Prostate gland (tissue), 2 donors: Measurements from ENCODE around the gene LAMA1. TPM values are rescaled to one million over a fixed set of nuclear protein-coding genes. Genes with fewer than 3 reads are reported as not detected.

Experiments used
- DNase-seq: peaks from one replicate; pipeline ENCODE4 v3.0.0-alpha.2; 2019; ENCODE audit warnings: low spot score
- H3K27ac ChIP-seq, 2 donors: fragments of 200-600 bp; sonication (generic); 2 replicates each; pipeline ENCODE4 v1.5.1; 2017 to 2019
- H3K27me3 ChIP-seq: fragments of 200-600 bp; sonication (generic); replicated peaks from 2 replicates; pipeline ENCODE4 v1.5.1; 2019; ENCODE audit not compliant: insufficient read depth
- H3K36me3 ChIP-seq, 2 donors: fragments of 200-600 bp; sonication (generic); 1 replicate in 1 of 2; 2 replicates in 1 of 2; pipeline versions ENCODE4 v1.5.1 to v1.8.1; 2017 to 2019
- H3K4me1 ChIP-seq: fragments of 200-600 bp; sonication (generic); replicated peaks from 2 replicates; pipeline ENCODE4 v1.5.1; 2019
- H3K4me3 ChIP-seq, 2 donors: fragments of 200-600 bp; sonication (generic); 2 replicates each; pipeline ENCODE4 v1.5.1; 2017 to 2019
- H3K9me3 ChIP-seq: fragments of 200-600 bp; sonication (generic); 2 replicates; pipeline ENCODE4 v1.5.1; 2017
- CTCF ChIP-seq, 4 experiments: fragments of 200-600 bp in 2 of 4; fragments of 450-650 bp in 2 of 4; sonication (generic) in 2 of 4; IDR thresholded peaks; 1 replicate in 3 of 4; 2 replicates in 1 of 4; pipeline ENCODE4 v1.5.1; 2016 to 2019; ENCODE audit warnings: antibody characterized with exemption in 4 of 4, mild to moderate bottlenecking in 2 of 4, moderate library complexity in 2 of 4
- POLR2A ChIP-seq: fragments of 450-650 bp; IDR thresholded peaks from one replicate; pipeline ENCODE4 v1.6.1; 2016; ENCODE audit warnings: antibody characterized with exemption, mild to moderate bottlenecking
- POLR2AphosphoS5 ChIP-seq: sonication (generic); formaldehyde crosslinking; IDR thresholded peaks from one replicate; pipeline ENCODE4 v1.6.1; 2017; ENCODE audit warnings: antibody characterized with exemption
- WGBS: methylation state at CpG from one replicate; pipeline ENCODE4 v1.1.5; 2018; 5-methylcytosine and 5-hydroxymethylcytosine counted together
- intact Hi-C: fragments of 100-400 bp; cut with DNase I; formaldehyde crosslinking; loops from one replicate; pipeline ENCODE4 v1.14.2; 2022
- total RNA-seq, 2 donors: library from RNA; depleted of rRNA; stranded (reverse); fragments of >200 nt; gene quantifications; one replicate each; pipeline ENCODE4 v1.1.0, GENCODE V29; 2016

Gene LAMA1
- total RNA-seq, 2 donors from 2014 or later = 1.8 to 59.6 TPM

- H3K9me3 ChIP-seq = no peaks in the 10 kb centered on the region
- no peak for TF ChIP-seq POLR2AphosphoS5
- TF ChIP-seq POLR2A = no peak
- TF ChIP-seq CTCF (IDR thresholded peaks at IDR 0.05) = no peak
- 91% methylated on average over 2 of the region's 2 CpGs for WGBS
- no peak for DNase-seq
- H3K4me3 ChIP-seq = no peak overlapping the region
- H3K27me3 ChIP-seq = no peaks in the 10 kb centered on the region
- no peaks in the 10 kb centered on the region for H3K4me1 ChIP-seq
- H3K36me3 ChIP-seq = no peaks in the 10 kb centered on the region
- intact Hi-C loops = no loop called here
- H3K27ac ChIP-seq = no peak overlapping the region
Measured at GRCh38 chr18:6963452-6964097, 154.0 kb downstream of the LAMA1 start.

GRCh38 chr18:6962571-6963451, 154.8 kb downstream of the LAMA1 start:
- 87% methylated on average over 9 of the region's 9 CpGs for WGBS
- intact Hi-C loops = no loop called here
- Histone ChIP-seq H3K36me3 (no peaks in the 10 kb centered on the region), H3K27ac (no peak overlapping the region), H3K27me3 (no peaks in the 10 kb centered on the region), H3K4me1 (no peaks in the 10 kb centered on the region), H3K4me3 (no peak overlapping the region), H3K9me3 (no peaks in the 10 kb centered on the region)
- DNase-seq = no peak
- TF ChIP-seq CTCF (IDR thresholded peaks at IDR 0.05) (no peak), POLR2AphosphoS5 (no peak), POLR2A (no peak)

GRCh38 chr18:6961331-6961730, 156.3 kb downstream of the LAMA1 start:
- H3K27ac ChIP-seq = no peak overlapping the region
- DNase-seq = no peak
- no peaks in the 10 kb centered on the region for H3K9me3 ChIP-seq
- WGBS = 85% methylated on average over 9 of the region's 9 CpGs
- TF ChIP-seq CTCF (IDR thresholded peaks at IDR 0.05) (no peak), POLR2A (no peak), POLR2AphosphoS5 (no peak)
- no peaks in the 10 kb centered on the region for H3K4me1 ChIP-seq
- intact Hi-C loops = no loop called here
- H3K27me3 ChIP-seq = no peaks in the 10 kb centered on the region
- H3K36me3 ChIP-seq = no peaks in the 10 kb centered on the region
- H3K4me3 ChIP-seq = no peak overlapping the region

- no peak overlapping the region for H3K4me3 ChIP-seq
- no peaks in the 10 kb centered on the region for H3K36me3 ChIP-seq
- intact Hi-C loops = no loop called here
- H3K27me3 ChIP-seq = no peaks in the 10 kb centered on the region
- no peaks in the 10 kb centered on the region for H3K4me1 ChIP-seq
- 88% methylated on average over 2 of the region's 2 CpGs for WGBS
- no peak for DNase-seq
- no peak overlapping the region for H3K27ac ChIP-seq
- TF ChIP-seq POLR2AphosphoS5 (no peak), POLR2A (no peak), CTCF (IDR thresholded peaks at IDR 0.05) (no peak)
- H3K9me3 ChIP-seq = no peaks in the 10 kb centered on the region
Measured at GRCh38 chr18:6960656-6961055, 156.9 kb downstream of the LAMA1 start.
